H1 (cell line): ENCODE measurements around the gene THTPA. TPM values are rescaled to one million over a fixed set of nuclear protein-coding genes. Genes with fewer than 3 reads are reported as not detected.

Experiments
- CTCF ChIA-PET: fragments of 300-600 bp; sonication (Branson Sonifier 250); formaldehyde crosslinking; loops from one replicate; lab custom pipeline; 2021; ENCODE audit not compliant: partially characterized antibody; lab: Charles Lee
- POLR2A ChIA-PET: fragments of 300-600 bp; sonication (Branson Sonifier 250); formaldehyde crosslinking; loops from one replicate; lab custom pipeline; 2021; ENCODE audit warnings: inconsistent platforms; ENCODE audit not compliant: partially characterized antibody; lab: Charles Lee
- DNase-seq, 2 experiments: peaks; one replicate each; pipeline versions ENCODE4 v3.0.0 to v3.0.0-alpha.2; 2010 to 2022; ENCODE audit warnings: low spot score in 2 of 2, low read depth in 1 of 2, mixed read lengths in 1 of 2
- FAIRE-seq: peaks from 2 replicates; lab custom pipeline; 2011; peaks lifted over from hg19 to GRCh38; lab: Jason Lieb, UNC
- H2AFZ ChIP-seq: 2 replicates; pipeline ENCODE4 v1.8.1; 2012; ENCODE audit warnings: low read length, inconsistent platforms
- H2AK5ac ChIP-seq: 2 replicates; pipeline ENCODE4 v1.6.1; 2013; ENCODE audit warnings: low read depth, low read length
- H2BK120ac ChIP-seq: replicated peaks from 2 replicates; pipeline ENCODE3; 2013; ENCODE audit warnings: low read depth, low read length, inconsistent platforms
- H2BK12ac ChIP-seq: 2 replicates; pipeline ENCODE4 v1.6.1; 2013; ENCODE audit warnings: low read depth, low read length
- H2BK15ac ChIP-seq: 2 replicates; pipeline ENCODE4 v1.6.1; 2013; ENCODE audit warnings: low read length
- H2BK20ac ChIP-seq: 2 replicates; pipeline ENCODE4 v1.6.1; 2013; ENCODE audit warnings: low read length
- H2BK5ac ChIP-seq: 2 replicates; pipeline ENCODE4 v1.6.1; 2013; ENCODE audit warnings: low read depth, low read length
- H3K14ac ChIP-seq: 2 replicates; pipeline ENCODE4 v1.6.1; 2013; ENCODE audit warnings: inconsistent platforms; ENCODE audit not compliant: insufficient read length
- H3K18ac ChIP-seq: 2 replicates; pipeline ENCODE4 v1.6.1; 2013; ENCODE audit warnings: low read length; ENCODE audit errors: extremely low read depth
- H3K23ac ChIP-seq: 2 replicates; pipeline ENCODE4 v1.6.1; 2013; ENCODE audit warnings: inconsistent platforms; ENCODE audit not compliant: insufficient read length
- H3K23me2 ChIP-seq: 2 replicates; pipeline ENCODE4 v1.6.1; 2013; ENCODE audit warnings: low read depth, low read length
- H3K27ac ChIP-seq: 2 replicates; pipeline ENCODE4 v1.6.1; 2011; ENCODE audit warnings: low read depth, low read length, inconsistent platforms
- H3K27me3 ChIP-seq, 4 experiments: replicated peaks in 1 of 4; 1 replicate in 1 of 4; 2 replicates in 3 of 4; pipeline versions ENCODE4 v1.6.1 to v1.8.1; 2011 to 2013; ENCODE audit warnings: low read length in 3 of 4, mild to moderate bottlenecking in 3 of 4, inconsistent platforms in 2 of 4, mixed read lengths in 2 of 4, moderate library complexity in 1 of 4; ENCODE audit not compliant: control insufficient read depth in 3 of 4, insufficient read depth in 3 of 4; ENCODE audit errors: extremely low read depth in 1 of 4
- H3K36me3 ChIP-seq, 4 experiments: 2 replicates each; pipeline versions ENCODE4 v1.6.1 to v1.8.1; 2011 to 2013; ENCODE audit warnings: mild to moderate bottlenecking in 4 of 4, low read length in 3 of 4, moderate library complexity in 2 of 4, control low read depth in 1 of 4, inconsistent platforms in 1 of 4; ENCODE audit not compliant: insufficient read depth in 4 of 4, control insufficient read depth in 2 of 4
- H3K4ac ChIP-seq: replicated peaks from 2 replicates; pipeline ENCODE3; 2013; ENCODE audit warnings: low read length, low read depth, mixed read lengths, inconsistent platforms; ENCODE audit not compliant: insufficient read length
- H3K4me1 ChIP-seq, 4 experiments: replicated peaks in 1 of 4; 1 replicate in 1 of 4; 2 replicates in 3 of 4; pipeline versions ENCODE4 v1.6.1 to v1.8.1; 2011 to 2013; ENCODE audit warnings: low read length in 3 of 4, inconsistent platforms in 2 of 4, mixed read lengths in 1 of 4; ENCODE audit not compliant: insufficient read depth in 4 of 4, control insufficient read depth in 3 of 4
- H3K4me2 ChIP-seq, 2 experiments: 2 replicates each; pipeline versions ENCODE4 v1.6.1 to v1.8.1; 2011 to 2013; ENCODE audit warnings: low read depth in 2 of 2, low read length in 2 of 2, control low read depth in 1 of 2, inconsistent platforms in 1 of 2, mild to moderate bottlenecking in 1 of 2; ENCODE audit not compliant: insufficient read depth in 1 of 2
- H3K4me3 ChIP-seq, 4 experiments: fragments of 200-600, 300-600 bp in 1 of 4; sonication (generic), shearing (Covaris generic), sonication (Bioruptor Twin) in 1 of 4; 2 replicates each; pipeline versions ENCODE4 v1.5.1 to v1.8.1; 2011 to 2016; ENCODE audit warnings: low read length in 4 of 4, low read depth in 3 of 4, control low read depth in 2 of 4, inconsistent platforms in 2 of 4, mild to moderate bottlenecking in 2 of 4, mixed read lengths in 1 of 4, moderate library complexity in 1 of 4; ENCODE audit not compliant: insufficient read depth in 2 of 4; ENCODE audit errors: extremely low read depth in 1 of 4
- H3K56ac ChIP-seq: replicated peaks from 2 replicates; pipeline ENCODE3; 2013; ENCODE audit warnings: low read depth, mild to moderate bottlenecking, mixed read lengths, low read length, inconsistent platforms; ENCODE audit not compliant: insufficient read length
- H3K79me1 ChIP-seq: 2 replicates; pipeline ENCODE4 v1.6.1; 2013; ENCODE audit warnings: low read depth, low read length, control low read depth
- H3K79me2 ChIP-seq, 2 experiments: 2 replicates each; pipeline versions ENCODE4 v1.6.1 to v1.8.1; 2012 to 2013; ENCODE audit warnings: low read length in 2 of 2, mild to moderate bottlenecking in 2 of 2, inconsistent platforms in 1 of 2; ENCODE audit not compliant: insufficient read depth in 2 of 2, control insufficient read depth in 1 of 2
- H3K9ac ChIP-seq, 4 experiments: replicated peaks in 1 of 4; 1 replicate in 1 of 4; 2 replicates in 3 of 4; pipeline versions ENCODE4 v1.6.1 to v1.8.1; 2011 to 2013; ENCODE audit warnings: low read depth in 3 of 4, low read length in 3 of 4, control low read depth in 2 of 4, mild to moderate bottlenecking in 2 of 4, moderate library complexity in 2 of 4, inconsistent platforms in 1 of 4; ENCODE audit errors: extremely low read depth in 1 of 4
- H3K9me3 ChIP-seq, 2 experiments: 2 replicates each; pipeline versions ENCODE4 v1.6.1 to v1.8.1; 2012 to 2013; ENCODE audit warnings: mild to moderate bottlenecking in 2 of 2, moderate library complexity in 2 of 2, control low read depth in 1 of 2, inconsistent platforms in 1 of 2, low read depth in 1 of 2, low read length in 1 of 2, mixed read lengths in 1 of 2; ENCODE audit not compliant: insufficient read depth in 2 of 2
- H4K20me1 ChIP-seq, 2 experiments: replicated peaks in 1 of 2; 2 replicates each; pipeline versions ENCODE3 to v1.8.1; 2011 to 2013; ENCODE audit warnings: inconsistent platforms in 2 of 2, low read length in 2 of 2, mild to moderate bottlenecking in 1 of 2; ENCODE audit not compliant: insufficient read depth in 2 of 2, control insufficient read depth in 1 of 2
- H4K5ac ChIP-seq: 2 replicates; pipeline ENCODE4 v1.6.1; 2013; ENCODE audit warnings: low read length, low read depth, mixed read lengths, inconsistent platforms; ENCODE audit not compliant: insufficient read length
- H4K8ac ChIP-seq: 2 replicates; pipeline ENCODE4 v1.8.0; 2013; ENCODE audit warnings: mild to moderate bottlenecking, moderate library complexity, low read length, inconsistent platforms; ENCODE audit not compliant: insufficient read depth; ENCODE audit errors: extremely low read depth
- H4K91ac ChIP-seq: replicated peaks from 2 replicates; pipeline ENCODE3; 2013; ENCODE audit warnings: low read length, mixed read lengths, inconsistent platforms; ENCODE audit not compliant: insufficient read length
- ASH2L ChIP-seq: fragments of 200-600, 300-600 bp; sonication (generic); IDR thresholded peaks from one replicate; pipeline ENCODE4 v1.7.1; 2017; ENCODE audit warnings: low read length
- BCL11A ChIP-seq, 2 experiments: IDR thresholded peaks; one replicate each; pipeline ENCODE4 v1.6.1; 2011; ENCODE audit warnings: low read depth in 2 of 2, low read length in 2 of 2, mild to moderate bottlenecking in 2 of 2
- CREB1 ChIP-seq: IDR thresholded peaks from 2 replicates; pipeline ENCODE4 v1.6.1; 2012; ENCODE audit warnings: inconsistent platforms
- CTBP2 ChIP-seq: IDR thresholded peaks from 2 replicates; pipeline ENCODE4 v1.7.0; 2011; ENCODE audit warnings: borderline replicate concordance, mild to moderate bottlenecking, moderate library complexity, mixed read lengths, low read length; ENCODE audit not compliant: insufficient read depth, insufficient read length
- EGR1 ChIP-seq: IDR thresholded peaks from 2 replicates; pipeline ENCODE4 v1.6.1; 2011; ENCODE audit warnings: low read depth, low read length, borderline replicate concordance
- FOSL1 ChIP-seq: IDR thresholded peaks from 2 replicates; pipeline ENCODE4 v1.6.1; 2011; ENCODE audit warnings: mild to moderate bottlenecking, low read depth, low read length, moderate library complexity; ENCODE audit not compliant: insufficient read depth
- GABPA ChIP-seq: IDR thresholded peaks from 2 replicates; pipeline ENCODE4 v1.6.1; 2011; ENCODE audit warnings: mild to moderate bottlenecking, low read length, moderate library complexity, borderline replicate concordance; ENCODE audit not compliant: insufficient read depth
- POLR2A ChIP-seq, 2 experiments: IDR thresholded peaks; 1 replicate in 1 of 2; 2 replicates in 1 of 2; pipeline ENCODE4 v1.6.1; 2011; ENCODE audit warnings: low read depth in 2 of 2, low read length in 2 of 2, mild to moderate bottlenecking in 2 of 2; ENCODE audit errors: control extremely low read depth in 1 of 2
- POLR2AphosphoS5 ChIP-seq: IDR thresholded peaks from 2 replicates; pipeline ENCODE4 v1.6.1; 2011; ENCODE audit warnings: low read depth, low read length
- RAD21 ChIP-seq, 2 experiments: IDR thresholded peaks in 1 of 2; conservative IDR thresholded peaks in 1 of 2; 2 replicates each; pipeline ENCODE4 v1.6.1; 2011; ENCODE audit warnings: low read depth in 2 of 2, low read length in 2 of 2, improper control_type of control experiment in 1 of 2, inconsistent platforms in 1 of 2, mild to moderate bottlenecking in 1 of 2, moderate library complexity in 1 of 2
- RBBP5 ChIP-seq: IDR thresholded peaks from 2 replicates; pipeline ENCODE4 v1.7.1; 2012; ENCODE audit warnings: low read depth, mild to moderate bottlenecking, inconsistent platforms, low read length, moderate library complexity, borderline replicate concordance
- WGBS, 2 experiments: shearing (Covaris generic) in 1 of 2; methylation state at CpG; one replicate each; pipeline versions ENCODE4 v1.1.6 to v1.1.7; 2013 to 2015; ENCODE audit warnings: low lambda C conversion rate in 2 of 2, mixed read lengths in 2 of 2, inconsistent platforms in 1 of 2, low coverage in 1 of 2, missing lambda C conversion rate in 1 of 2; ENCODE audit not compliant: insufficient replicate concordance in 2 of 2, insufficient coverage in 1 of 2, insufficient read length in 1 of 2; ENCODE audit errors: extremely low coverage in 1 of 2, missing lambda C conversion rate in 1 of 2; 5-methylcytosine and 5-hydroxymethylcytosine counted together
- polyA plus RNA-seq, 7 experiments: library from polyadenylated mRNA; depleted of rRNA in 3 of 7; stranded (reverse) in 5 of 7; unstranded in 2 of 7; fragments of >200 nt in 5 of 7; fragments of 200-250 nt in 2 of 7; gene quantifications; 1 replicate in 5 of 7; 2 replicates in 1 of 7; 4 replicates in 1 of 7; pipeline versions ENCODE4 v1.2.1 to v1.2.3, GENCODE V29; 2011 to 2013; ENCODE audit warnings: missing spikeins in 2 of 7, mixed read lengths in 2 of 7
- total RNA-seq: library from RNA; stranded (reverse); fragmentation: NEBNext Ultra II Directional; extraction: Animal tissue kit (Norgen Biotek cat#: 25700); gene quantifications from 2 replicates; pipeline ENCODE4 v1.2.1, GENCODE V29; 2021
- TF ChIP-seq, protein P1 (sequence below): IDR thresholded peaks from 2 replicates; pipeline ENCODE4 v1.6.1; 2012; ENCODE audit warnings: inconsistent platforms

Gene THTPA
- total and polyA plus RNA-seq, 2 of the 8 experiments (the other 6 are each of a cell fraction or from before 2014, with no cell fraction given): 16.6 to 19.0 TPM

DNA sequence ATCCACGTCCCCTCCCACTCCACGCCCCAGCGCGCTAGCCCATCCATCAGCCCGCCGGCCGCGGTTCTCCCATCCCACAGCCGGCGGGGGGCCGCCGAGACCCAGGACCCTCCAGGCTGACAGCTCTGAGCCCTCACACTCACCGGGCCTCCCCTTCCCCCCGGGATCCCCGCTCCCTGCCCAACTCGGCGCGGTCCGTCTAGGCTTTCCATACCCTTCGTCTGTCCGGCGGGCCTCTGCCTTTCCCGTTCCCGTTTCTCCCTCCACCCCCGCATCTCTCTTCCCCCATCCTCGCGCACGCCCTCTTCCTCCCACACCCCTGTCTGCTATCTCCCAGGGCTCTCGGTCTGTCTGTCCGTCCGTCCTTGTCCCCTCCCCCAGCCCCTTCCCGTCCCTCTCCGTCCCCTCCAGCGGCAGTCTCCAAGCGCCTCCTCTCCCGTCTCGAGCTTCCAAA is 5.2 kb upstream of the THTPA start:
- Histone ChIP-seq H3K36me3 (peaks cover 0 to 2% (median 1%) of the 10 kb centered on the region in 4 experiments; a peak in 2 of 8 replicates), H3K4me1 (peaks cover 26 to 49% (median 35%) of the 10 kb centered on the region in 4 experiments), H3K79me1 (peaks cover 19% of the 10 kb centered on the region; the same call in 1 of the 2 replicates), H3K18ac (peak overlapping the region; percentile 90), H3K27me3 (no peaks in the 10 kb centered on the region), H3K23me2 (peaks cover 17% of the 10 kb centered on the region), H2BK120ac (no peak overlapping the region), H4K91ac (peak overlapping the region; percentile 82), H2BK5ac (peak overlapping the region; percentile 95), H2BK15ac (no peak overlapping the region), H3K4me2 (peak overlapping the region; percentile 99 to 100), H2AFZ (no peak overlapping the region), H3K4ac (peak overlapping the region; percentile 76), H3K14ac (peak overlapping the region; percentile 2), H3K23ac (no peak overlapping the region), H3K27ac (peak overlapping the region; percentile 61), H4K5ac (peak overlapping the region; percentile 61), H2AK5ac (0 out of 2 replicates have a peak overlapping the region, but pooled peaks have one; percentile 96), H3K9me3 (no peaks in the 10 kb centered on the region), H2BK12ac (peak overlapping the region; percentile 90), H4K8ac (peak overlapping the region; percentile 75), H3K79me2 (peaks cover 10 to 49% of the 10 kb centered on the region in 2 experiments; a peak in 3 of 4 replicates), H4K20me1 (peaks cover 0 to 2% of the 10 kb centered on the region in 2 experiments), H2BK20ac (no peak overlapping the region), H3K56ac (peak overlapping the region; percentile 93), H3K9ac (peak overlapping the region; percentile 56 to 82 (median 72)), H3K4me3 (peak overlapping the region; percentile 87 to 99 (median 92))
- DNase-seq (peak in 1 of 2 experiments; percentile 80), FAIRE-seq (no peak)
- ChIA-PET POLR2A (interaction anchor here (0.6 to 52.7 kb wide), 7 partner anchors 3 to 544 kb away, joined by 3 to 1523 read pairs (median 4); partner anchors contain the start of genes AP1G2, NGDN, THTPA and ZFHX2), CTCF (interaction anchor here (34.2 to 70.5 kb wide), 2 partner anchors 23 to 74 kb away, joined by 1314 to 2092 read pairs; partner anchors contain the start of gene NGDN)
- 7% methylated on average over 14 of the region's 37 CpGs; no CpG with 5 or more reads in 1 of the 2 experiments for WGBS, 2 experiments
- TF ChIP-seq RAD21 (IDR thresholded peaks at IDR 0.05 in 1 of 2, conservative IDR thresholded peaks at IDR 0.05 in 1 of 2; ENCODE audit: low read depth in 2 of 2, low read length in 2 of 2) (peak; percentile 5 to 10; a peak in 2 of 4 replicates), FOSL1 (no peak), RBBP5 (peak; percentile 71; the same call in 1 of the 2 replicates), POLR2AphosphoS5 (peak; percentile 10; the same call in 1 of the 2 replicates), POLR2A (IDR thresholded peaks at IDR 0.05; ENCODE audit: control extremely low read depth in 1 of 2, low read depth in 2 of 2, low read length in 2 of 2) (no peak), GABPA (no peak), CTBP2 (no peak), EGR1 (peak; percentile 84; the same call in 1 of the 2 replicates), ASH2L (peak; percentile 92), CREB1 (no peak), BCL11A (IDR thresholded peaks at IDR 0.05; ENCODE audit: low read depth in 2 of 2, low read length in 2 of 2) (no peak)
- TF ChIP-seq, protein P1, sequence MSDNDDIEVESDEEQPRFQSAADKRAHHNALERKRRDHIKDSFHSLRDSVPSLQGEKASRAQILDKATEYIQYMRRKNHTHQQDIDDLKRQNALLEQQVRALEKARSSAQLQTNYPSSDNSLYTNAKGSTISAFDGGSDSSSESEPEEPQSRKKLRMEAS: peak; percentile 30; the same call in 1 of the 2 replicates
